Adrenal gland (tissue), 5 donors: ENCODE results near the gene TFF2.

Experiments
- POLR2A ChIP-seq, 2 donors: fragments of 450-650 bp; IDR thresholded peaks; one replicate each; pipeline ENCODE4 v1.6.1; 2017; ENCODE audit warnings: antibody characterized with exemption in 2 of 2, mild to moderate bottlenecking in 2 of 2, moderate library complexity in 1 of 2
- TF ChIP-seq, protein P1 (sequence below), 6 experiments: fragments of 450-650 bp in 4 of 6; fragments of 200-600 bp in 2 of 6; sonication (generic) in 1 of 6; IDR thresholded peaks; 1 replicate in 5 of 6; 2 replicates in 1 of 6; pipeline versions ENCODE4 v1.5.1 to v1.8.0; 2016 to 2021; ENCODE audit warnings: antibody characterized with exemption in 6 of 6, mild to moderate bottlenecking in 2 of 6, moderate library complexity in 1 of 6
- donor health status: DM: no; HTN: no; CAD: no.

DNA sequence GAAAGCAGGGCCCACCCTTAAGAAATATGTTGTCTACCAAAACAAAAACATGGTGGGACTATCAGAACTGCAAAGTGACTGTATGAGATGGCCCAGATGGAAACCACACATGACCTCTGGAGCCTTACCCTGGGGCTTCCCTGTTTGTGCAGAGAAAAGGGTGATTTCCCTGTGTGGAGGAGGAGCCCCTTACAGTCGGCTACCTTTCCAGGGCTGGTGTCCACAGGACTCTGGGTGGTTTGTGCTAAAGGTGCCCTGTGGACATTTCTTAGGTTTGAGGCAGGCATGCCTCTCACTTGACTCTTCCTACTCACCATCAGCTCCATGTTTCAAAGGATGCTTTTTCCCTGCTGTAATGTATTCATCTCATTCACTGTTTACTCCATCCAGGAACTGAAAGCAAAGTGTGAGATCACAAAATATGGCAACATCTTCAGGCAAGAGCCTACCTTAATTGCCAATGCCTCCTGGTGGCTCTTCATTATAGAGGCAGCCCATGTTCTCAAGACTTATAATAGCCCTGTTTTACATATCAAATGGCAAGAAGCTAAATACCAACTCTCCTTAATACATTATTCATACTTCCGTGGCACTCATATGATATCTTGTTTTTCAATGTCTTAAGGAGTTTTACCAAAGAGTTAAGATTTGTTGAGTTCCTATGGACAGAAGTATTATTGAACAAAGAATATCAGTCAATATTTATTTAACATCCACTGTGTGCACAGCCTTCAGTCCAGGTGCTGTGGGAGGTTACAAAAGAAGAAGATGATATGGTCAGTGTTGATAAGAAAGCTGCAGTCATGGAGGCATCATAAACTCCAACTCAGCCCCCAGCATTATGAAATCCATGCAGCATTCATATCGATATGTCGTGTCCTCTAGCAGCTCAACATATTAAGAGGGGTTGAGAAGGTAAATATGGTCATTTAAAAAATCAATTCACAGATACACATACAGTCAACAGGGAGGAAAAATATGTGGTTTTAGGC lies 20.1 kb downstream of the TFF2 start:
- TF ChIP-seq, protein P1, sequence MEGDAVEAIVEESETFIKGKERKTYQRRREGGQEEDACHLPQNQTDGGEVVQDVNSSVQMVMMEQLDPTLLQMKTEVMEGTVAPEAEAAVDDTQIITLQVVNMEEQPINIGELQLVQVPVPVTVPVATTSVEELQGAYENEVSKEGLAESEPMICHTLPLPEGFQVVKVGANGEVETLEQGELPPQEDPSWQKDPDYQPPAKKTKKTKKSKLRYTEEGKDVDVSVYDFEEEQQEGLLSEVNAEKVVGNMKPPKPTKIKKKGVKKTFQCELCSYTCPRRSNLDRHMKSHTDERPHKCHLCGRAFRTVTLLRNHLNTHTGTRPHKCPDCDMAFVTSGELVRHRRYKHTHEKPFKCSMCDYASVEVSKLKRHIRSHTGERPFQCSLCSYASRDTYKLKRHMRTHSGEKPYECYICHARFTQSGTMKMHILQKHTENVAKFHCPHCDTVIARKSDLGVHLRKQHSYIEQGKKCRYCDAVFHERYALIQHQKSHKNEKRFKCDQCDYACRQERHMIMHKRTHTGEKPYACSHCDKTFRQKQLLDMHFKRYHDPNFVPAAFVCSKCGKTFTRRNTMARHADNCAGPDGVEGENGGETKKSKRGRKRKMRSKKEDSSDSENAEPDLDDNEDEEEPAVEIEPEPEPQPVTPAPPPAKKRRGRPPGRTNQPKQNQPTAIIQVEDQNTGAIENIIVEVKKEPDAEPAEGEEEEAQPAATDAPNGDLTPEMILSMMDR (IDR thresholded peaks at IDR 0.05), result no peak
- TF ChIP-seq POLR2A (IDR thresholded peaks at IDR 0.05), result no peak
